Tibial nerve (tissue), 4 donors: ENCODE data around the gene OLIG2. TPM values are rescaled to one million over a fixed set of nuclear protein-coding genes. Genes with fewer than 3 reads are reported as not detected.

Source experiments
- DNase-seq, 2 donors: peaks; one replicate each; pipeline ENCODE4 v3.0.0-alpha.2; 2019; ENCODE audit warnings: low spot score in 2 of 2
- H3K27ac ChIP-seq, 4 donors: fragments of 200-600 bp; sonication (generic) in 3 of 4; one replicate each; pipeline ENCODE4 v1.5.1; 2017 to 2019; ENCODE audit warnings: mild to moderate bottlenecking in 1 of 4
- H3K27me3 ChIP-seq, 2 donors: fragments of 200-600 bp; sonication (generic) in 1 of 2; one replicate each; pipeline versions ENCODE4 v1.5.1 to v1.6.0; 2017 to 2019
- H3K36me3 ChIP-seq, 3 donors: fragments of 200-600 bp; sonication (generic); one replicate each; pipeline ENCODE4 v1.5.1; 2018 to 2019
- H3K4me1 ChIP-seq, 4 donors: fragments of 200-600 bp; sonication (generic) in 3 of 4; one replicate each; pipeline ENCODE4 v1.5.1; 2017 to 2019
- H3K4me3 ChIP-seq, 4 donors: fragments of 200-600 bp; sonication (generic) in 3 of 4; one replicate each; pipeline ENCODE4 v1.5.1; 2017 to 2019; ENCODE audit warnings: mild to moderate bottlenecking in 1 of 4, moderate library complexity in 1 of 4
- H3K9me3 ChIP-seq, 4 donors: fragments of 200-600 bp; sonication (generic) in 3 of 4; one replicate each; pipeline ENCODE4 v1.5.1; 2017 to 2019
- EP300 ChIP-seq, 2 donors: sonication (generic); formaldehyde crosslinking; IDR thresholded peaks; one replicate each; pipeline ENCODE4 v1.6.1; 2017; ENCODE audit warnings: antibody characterized with exemption in 2 of 2, mild to moderate bottlenecking in 1 of 2
- POLR2A ChIP-seq, 2 donors: fragments of 450-650 bp; IDR thresholded peaks; one replicate each; pipeline ENCODE4 v1.6.1; 2017; ENCODE audit warnings: antibody characterized with exemption in 2 of 2, mild to moderate bottlenecking in 2 of 2, moderate library complexity in 2 of 2
- WGBS, 2 donors: methylation state at CpG; one replicate each; pipeline ENCODE4 v1.1.5; 2018; 5-methylcytosine and 5-hydroxymethylcytosine counted together
- total RNA-seq, 4 donors: library from RNA; depleted of rRNA; stranded (reverse); fragments of >200 nt; gene quantifications; one replicate each; pipeline ENCODE4 v1.1.0, GENCODE V29; 2016
- TF ChIP-seq, protein P1 (sequence below), 5 experiments: fragments of 200-600 bp in 3 of 5; fragments of 450-650 bp in 2 of 5; sonication (generic) in 3 of 5; IDR thresholded peaks; one replicate each; pipeline ENCODE4 v1.5.1; 2016 to 2019; ENCODE audit warnings: antibody characterized with exemption in 5 of 5, mild to moderate bottlenecking in 3 of 5, moderate library complexity in 2 of 5

OLIG2 gene
- total RNA-seq, 4 donors from 2014 or later: 0.21 to 1.3 TPM; not detected in 2

DNA sequence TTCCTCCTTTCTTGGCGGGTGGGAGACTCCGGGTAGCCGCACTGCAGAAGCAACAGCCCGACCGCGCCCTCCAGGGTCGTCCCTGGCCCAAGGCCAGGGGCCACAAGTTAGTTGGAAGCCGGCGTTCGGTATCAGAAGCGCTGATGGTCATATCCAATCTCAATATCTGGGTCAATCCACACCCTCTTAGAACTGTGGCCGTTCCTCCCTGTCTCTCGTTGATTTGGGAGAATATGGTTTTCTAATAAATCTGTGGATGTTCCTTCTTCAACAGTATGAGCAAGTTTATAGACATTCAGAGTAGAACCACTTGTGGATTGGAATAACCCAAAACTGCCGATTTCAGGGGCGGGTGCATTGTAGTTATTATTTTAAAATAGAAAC lies 2.5 kb downstream of the OLIG2 start:
- Histone ChIP-seq H3K27me3 (peaks cover 14 to 99% of the 10 kb centered on the region in 2 donors), H3K9me3 (no peaks in the 10 kb centered on the region), H3K4me3 (no peak overlapping the region), H3K4me1 (peaks cover 0 to 71% (median 23%) of the 10 kb centered on the region in 4 donors), H3K27ac (no peak overlapping the region), H3K36me3 (no peaks in the 10 kb centered on the region)
- TF ChIP-seq, protein P1, sequence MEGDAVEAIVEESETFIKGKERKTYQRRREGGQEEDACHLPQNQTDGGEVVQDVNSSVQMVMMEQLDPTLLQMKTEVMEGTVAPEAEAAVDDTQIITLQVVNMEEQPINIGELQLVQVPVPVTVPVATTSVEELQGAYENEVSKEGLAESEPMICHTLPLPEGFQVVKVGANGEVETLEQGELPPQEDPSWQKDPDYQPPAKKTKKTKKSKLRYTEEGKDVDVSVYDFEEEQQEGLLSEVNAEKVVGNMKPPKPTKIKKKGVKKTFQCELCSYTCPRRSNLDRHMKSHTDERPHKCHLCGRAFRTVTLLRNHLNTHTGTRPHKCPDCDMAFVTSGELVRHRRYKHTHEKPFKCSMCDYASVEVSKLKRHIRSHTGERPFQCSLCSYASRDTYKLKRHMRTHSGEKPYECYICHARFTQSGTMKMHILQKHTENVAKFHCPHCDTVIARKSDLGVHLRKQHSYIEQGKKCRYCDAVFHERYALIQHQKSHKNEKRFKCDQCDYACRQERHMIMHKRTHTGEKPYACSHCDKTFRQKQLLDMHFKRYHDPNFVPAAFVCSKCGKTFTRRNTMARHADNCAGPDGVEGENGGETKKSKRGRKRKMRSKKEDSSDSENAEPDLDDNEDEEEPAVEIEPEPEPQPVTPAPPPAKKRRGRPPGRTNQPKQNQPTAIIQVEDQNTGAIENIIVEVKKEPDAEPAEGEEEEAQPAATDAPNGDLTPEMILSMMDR (IDR thresholded peaks at IDR 0.05): no peak
- no peak for TF ChIP-seq POLR2A (IDR thresholded peaks at IDR 0.05)
- no peak for TF ChIP-seq EP300 (IDR thresholded peaks at IDR 0.05)
- WGBS, 2 donors: 3 to 7% methylated on average over 14 to 15 of the region's 15 CpGs
- no peak for DNase-seq

GRCh38 chr21:33028773-33029384 lies 3.1 kb downstream of the OLIG2 start:
- peaks cover 12 to 99% of the 10 kb centered on the region in 2 donors for H3K27me3 ChIP-seq

GRCh38 chr21:33029385-33029921 lies 3.7 kb downstream of the OLIG2 start:
- Histone ChIP-seq H3K27me3 (peaks cover 6 to 99% of the 10 kb centered on the region in 2 donors), H3K4me3 (no peak overlapping the region), H3K9me3 (no peaks in the 10 kb centered on the region), H3K27ac (no peak overlapping the region), H3K36me3 (no peaks in the 10 kb centered on the region), H3K4me1 (peaks cover 0 to 66% (median 13%) of the 10 kb centered on the region in 4 donors)
- TF ChIP-seq, protein P1 (IDR thresholded peaks at IDR 0.05): no peak
- TF ChIP-seq EP300 (IDR thresholded peaks at IDR 0.05): no peak
- no peak for TF ChIP-seq POLR2A (IDR thresholded peaks at IDR 0.05)
- DNase-seq: no peak
- WGBS, 2 donors: 25 to 28% methylated on average over 19 of the region's 19 CpGs

More at GRCh38 chr21:33028773-33029384, 3.1 kb downstream of the OLIG2 start:
- no peaks in the 10 kb centered on the region for H3K36me3 ChIP-seq
- H3K4me1 ChIP-seq: peaks cover 0 to 71% (median 19%) of the 10 kb centered on the region in 4 donors
- DNase-seq: no peak
- no peak overlapping the region for H3K4me3 ChIP-seq
- H3K9me3 ChIP-seq: no peaks in the 10 kb centered on the region
- H3K27ac ChIP-seq: no peak overlapping the region
- 5 to 8% methylated on average over 28 of the region's 28 CpGs for WGBS, 2 donors
- TF ChIP-seq POLR2A (IDR thresholded peaks at IDR 0.05) (no peak), EP300 (IDR thresholded peaks at IDR 0.05) (peak in 1 of 2 donors; percentile 15)

DNA sequence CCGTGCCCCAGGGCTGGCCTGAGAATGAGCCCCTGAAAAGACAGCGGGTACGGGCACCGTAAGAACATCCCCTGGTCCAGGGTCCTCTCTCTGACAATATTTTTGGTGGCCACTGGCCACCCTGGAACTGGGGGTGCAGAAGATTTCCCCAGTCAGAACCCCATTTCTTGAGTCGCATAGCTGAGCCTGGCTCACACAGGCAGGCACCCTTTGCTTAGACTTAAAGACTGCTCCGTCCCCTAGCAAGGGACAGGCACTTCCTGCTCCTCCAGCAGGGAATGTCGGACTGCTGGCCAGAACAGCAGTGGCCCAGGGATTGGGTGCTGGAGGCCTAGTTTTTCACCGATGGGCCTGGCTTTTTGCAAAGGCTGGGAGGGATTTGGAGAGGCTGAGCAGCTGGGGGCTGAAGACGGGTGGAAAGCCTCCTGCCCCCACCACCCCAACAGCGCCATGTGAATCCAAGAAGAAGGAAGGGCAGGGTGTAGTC lies 4.3 kb downstream of the OLIG2 start:
- no peak overlapping the region for H3K4me3 ChIP-seq
- no peaks in the 10 kb centered on the region for H3K9me3 ChIP-seq
- H3K36me3 ChIP-seq: no peaks in the 10 kb centered on the region
- DNase-seq: no peak
- H3K27ac ChIP-seq: no peak overlapping the region
- peaks cover 2 to 99% of the 10 kb centered on the region in 2 donors for H3K27me3 ChIP-seq
- peaks cover 0 to 60% (median 12%) of the 10 kb centered on the region in 4 donors for H3K4me1 ChIP-seq
- TF ChIP-seq, protein P1 (IDR thresholded peaks at IDR 0.05): no peak
- TF ChIP-seq EP300 (IDR thresholded peaks at IDR 0.05) (no peak), POLR2A (IDR thresholded peaks at IDR 0.05) (no peak)
- WGBS, 2 donors: 44 to 55% methylated on average over 10 of the region's 10 CpGs

GRCh38 chr21:33030633-33031032 lies 4.9 kb downstream of the OLIG2 start:
- no peak overlapping the region for H3K27ac ChIP-seq
- peaks cover 0 to 54% (median 11%) of the 10 kb centered on the region in 4 donors for H3K4me1 ChIP-seq
- no peak for DNase-seq
- 55 to 71% methylated on average over 6 of the region's 6 CpGs for WGBS, 2 donors
- no peak overlapping the region for H3K4me3 ChIP-seq
- H3K9me3 ChIP-seq: no peaks in the 10 kb centered on the region
- H3K27me3 ChIP-seq: peaks cover 0 to 99% of the 10 kb centered on the region in 2 donors
- H3K36me3 ChIP-seq: no peaks in the 10 kb centered on the region
- TF ChIP-seq POLR2A (IDR thresholded peaks at IDR 0.05) (no peak), EP300 (IDR thresholded peaks at IDR 0.05) (no peak)
- TF ChIP-seq, protein P1 (IDR thresholded peaks at IDR 0.05): no peak
